IPS DF 6.9 (cell line): Measurements from ENCODE around the gene PSMB2.

Source experiments
- DNase-seq: peaks from one replicate; pipeline ENCODE4 v3.0.0-alpha.2; 2013; ENCODE audit warnings: low read depth, low spot score
- H3K27ac ChIP-seq: one replicate; pipeline ENCODE4 v1.5.1; 2013; ENCODE audit warnings: low read length, control low read depth
- H3K27me3 ChIP-seq: 2 replicates; pipeline ENCODE4 v1.6.1; 2013; ENCODE audit warnings: mild to moderate bottlenecking, low read length; ENCODE audit not compliant: control insufficient read depth, insufficient read depth
- H3K36me3 ChIP-seq: 2 replicates; pipeline ENCODE4 v1.6.1; 2013; ENCODE audit warnings: low read length; ENCODE audit not compliant: control insufficient read depth, insufficient read depth
- H3K4me1 ChIP-seq: 2 replicates; pipeline ENCODE4 v1.6.1; 2013; ENCODE audit warnings: low read length; ENCODE audit not compliant: control insufficient read depth, insufficient read depth
- H3K4me3 ChIP-seq: 2 replicates; pipeline ENCODE4 v1.5.1; 2013; ENCODE audit warnings: mild to moderate bottlenecking, low read length
- H3K9me3 ChIP-seq: 2 replicates; pipeline ENCODE4 v1.6.1; 2013; ENCODE audit warnings: low read length, inconsistent platforms; ENCODE audit not compliant: control insufficient read depth, insufficient read depth
- WGBS: extraction: QIAGEN DNeasy Blood & Tissue Kit; methylation state at CpG from one replicate; pipeline ENCODE4 v1.1.7; 2013; ENCODE audit warnings: mixed read lengths, missing lambda C conversion rate; ENCODE audit not compliant: insufficient read length, insufficient coverage; 5-methylcytosine and 5-hydroxymethylcytosine counted together

Gene PSMB2

GRCh38 chr1:35619237-35620121 is 21.8 kb downstream of the PSMB2 start:
- no peaks in the 10 kb centered on the region; the same call in 1 of the 2 replicates for H3K4me1 ChIP-seq
- H3K9me3 ChIP-seq, result no peaks in the 10 kb centered on the region
- no peak overlapping the region for H3K4me3 ChIP-seq
- no peak overlapping the region for H3K27ac ChIP-seq
- WGBS, result 100% methylated on average over 1 of the region's 6 CpGs
- H3K36me3 ChIP-seq, result peaks cover 2% of the 10 kb centered on the region; the same call in 1 of the 2 replicates
- no peaks in the 10 kb centered on the region for H3K27me3 ChIP-seq
- no peak for DNase-seq

GRCh38 chr1:35615440-35615839 is 25.9 kb downstream of the PSMB2 start:
- H3K27me3 ChIP-seq, result no peaks in the 10 kb centered on the region
- WGBS, result no CpG with 5 or more reads among the region's 8 CpGs
- DNase-seq, result no peak
- H3K4me1 ChIP-seq, result no peaks in the 10 kb centered on the region
- no peaks in the 10 kb centered on the region; the same call in 1 of the 2 replicates for H3K36me3 ChIP-seq
- H3K4me3 ChIP-seq, result no peak overlapping the region
- H3K9me3 ChIP-seq, result no peaks in the 10 kb centered on the region
- no peak overlapping the region for H3K27ac ChIP-seq

- Histone ChIP-seq H3K4me3 (no peak overlapping the region), H3K27ac (no peak overlapping the region), H3K36me3 (peaks cover 4% of the 10 kb centered on the region), H3K9me3 (no peaks in the 10 kb centered on the region), H3K27me3 (no peaks in the 10 kb centered on the region), H3K4me1 (no peaks in the 10 kb centered on the region)
- no CpG with 5 or more reads among the region's 7 CpGs for WGBS
- DNase-seq, result no peak
These were observed 29.7 kb downstream of the PSMB2 start for GRCh38 chr1:35611655-35612054.

GRCh38 chr1:35605867-35606182 is 35.5 kb downstream of the PSMB2 start:
- Histone ChIP-seq H3K36me3 (peaks cover 13% of the 10 kb centered on the region), H3K9me3 (no peaks in the 10 kb centered on the region), H3K4me3 (no peak overlapping the region), H3K27me3 (no peaks in the 10 kb centered on the region), H3K4me1 (no peaks in the 10 kb centered on the region), H3K27ac (no peak overlapping the region)
- DNase-seq, result no peak
- no CpG with 5 or more reads among the region's 4 CpGs for WGBS

- Histone ChIP-seq H3K9me3 (no peaks in the 10 kb centered on the region), H3K27me3 (no peaks in the 10 kb centered on the region), H3K4me1 (no peaks in the 10 kb centered on the region), H3K4me3 (no peak overlapping the region), H3K27ac (no peak overlapping the region), H3K36me3 (peaks cover 13% of the 10 kb centered on the region)
- DNase-seq, result no peak
- no CpG with 5 or more reads among the region's 6 CpGs for WGBS
These were observed 36.1 kb downstream of the PSMB2 start for GRCh38 chr1:35605071-35605866.

- WGBS, result no CpG with 5 or more reads among the region's 4 CpGs
- Histone ChIP-seq H3K4me1 (no peaks in the 10 kb centered on the region), H3K27me3 (no peaks in the 10 kb centered on the region), H3K4me3 (no peak overlapping the region), H3K27ac (no peak overlapping the region), H3K36me3 (peaks cover 10% of the 10 kb centered on the region), H3K9me3 (no peaks in the 10 kb centered on the region)
- no peak for DNase-seq
These were observed 37.4 kb downstream of the PSMB2 start for GRCh38 chr1:35603941-35604340.

GRCh38 chr1:35603468-35603867 is 37.9 kb downstream of the PSMB2 start:
- Histone ChIP-seq H3K4me3 (no peak overlapping the region), H3K27ac (no peak overlapping the region), H3K4me1 (no peaks in the 10 kb centered on the region), H3K9me3 (no peaks in the 10 kb centered on the region), H3K36me3 (peaks cover 9% of the 10 kb centered on the region; the same call in 1 of the 2 replicates), H3K27me3 (no peaks in the 10 kb centered on the region)
- no peak for DNase-seq
- no CpG with 5 or more reads among the region's 3 CpGs for WGBS

- Histone ChIP-seq H3K36me3 (peaks cover 9% of the 10 kb centered on the region; the same call in 1 of the 2 replicates), H3K4me3 (no peak overlapping the region), H3K9me3 (no peaks in the 10 kb centered on the region), H3K27me3 (no peaks in the 10 kb centered on the region), H3K4me1 (no peaks in the 10 kb centered on the region), H3K27ac (no peak overlapping the region)
- no CpG with 5 or more reads among the region's 3 CpGs for WGBS
- DNase-seq, result no peak
These were observed 40.7 kb downstream of the PSMB2 start for GRCh38 chr1:35600593-35600992.

GRCh38 chr1:35599411-35599810 is 41.9 kb downstream of the PSMB2 start:
- peaks cover 6% of the 10 kb centered on the region; the same call in 1 of the 2 replicates for H3K36me3 ChIP-seq
- no peak overlapping the region for H3K4me3 ChIP-seq
- H3K27me3 ChIP-seq, result no peaks in the 10 kb centered on the region
- H3K27ac ChIP-seq, result no peak overlapping the region
- no peaks in the 10 kb centered on the region for H3K9me3 ChIP-seq
- H3K4me1 ChIP-seq, result no peaks in the 10 kb centered on the region
- 100% methylated on average over 3 of the region's 3 CpGs for WGBS
- no peak for DNase-seq

- H3K9me3 ChIP-seq, result no peaks in the 10 kb centered on the region
- DNase-seq, result no peak
- H3K4me1 ChIP-seq, result no peaks in the 10 kb centered on the region
- H3K36me3 ChIP-seq, result peaks cover 6% of the 10 kb centered on the region; the same call in 1 of the 2 replicates
- H3K4me3 ChIP-seq, result no peak overlapping the region
- no peak overlapping the region for H3K27ac ChIP-seq
- no CpG with 5 or more reads among the region's 2 CpGs for whole genome bisulfite sequencing
- H3K27me3 ChIP-seq, result no peaks in the 10 kb centered on the region
These were observed 42.4 kb downstream of the PSMB2 start for GRCh38 chr1:35598895-35599294.
